K562 (cell line): ENCODE data around the gene ACTR3. TPM values are rescaled to one million over a fixed set of nuclear protein-coding genes. Genes with fewer than 3 reads are reported as not detected.

ENCODE experiments used
- ATAC-seq: fragments of 200-7000 bp; cut with Tn5 transposase; 3 replicates; pipeline ENCODE4 v1.9.1; 2020; ENCODE audit warnings: moderate library complexity
- BruUV-seq: library from RNA; stranded (reverse); fragments of 400-500 nt; replicated peaks from 2 replicates; lab custom pipeline; 2021; lab: Mats Ljungman, UMichigan
- CTCF ChIA-PET: fragments of 300-600 bp; formaldehyde crosslinking; extraction: SDS; loops from one replicate; lab custom pipeline; 2021; ENCODE audit warnings: low intra/inter-chr PET ratio; lab: Yijun Ruan, JAX
- POLR2A ChIA-PET: fragments of 300-600, 350-650 bp; sonication (Branson Sonifier 250); formaldehyde crosslinking; extraction: SDS; loops from one replicate; lab custom pipeline; 2021; ENCODE audit warnings: antibody characterized with exemption, inconsistent platforms; lab: Yijun Ruan, JAX
- DNase-seq, 4 experiments: peaks; one replicate each; pipeline versions ENCODE4 v3.0.0 to v3.0.0-alpha.2; 2011 to 2018; ENCODE audit warnings: low spot score in 3 of 4, mixed read lengths in 3 of 4; ENCODE audit errors: extremely low read depth in 1 of 4
- FAIRE-seq: peaks from 2 replicates; lab custom pipeline; 2011; peaks lifted over from hg19 to GRCh38; lab: Jason Lieb, UNC
- H2AFZ ChIP-seq: 2 replicates; pipeline ENCODE4 v1.6.0; 2011; ENCODE audit warnings: low read depth, low read length, control low read depth, inconsistent platforms
- H3K27ac ChIP-seq: fragments of 200-600 bp; 3 replicates; pipeline ENCODE4 v1.8.0; 2011; ENCODE audit warnings: low read depth, mild to moderate bottlenecking, control low read depth, inconsistent platforms, low read length, moderate library complexity, mixed read lengths; ENCODE audit errors: extremely low read depth
- H3K27me3 ChIP-seq, 2 experiments: fragments of 300-600 bp in 1 of 2; 2 replicates in 1 of 2; 3 replicates in 1 of 2; pipeline versions ENCODE4 v1.6.0 to v1.8.0; 2011; ENCODE audit warnings: inconsistent platforms in 2 of 2, low read length in 2 of 2, mild to moderate bottlenecking in 1 of 2, mixed read lengths in 1 of 2, moderate library complexity in 1 of 2; ENCODE audit not compliant: control insufficient read depth in 2 of 2, insufficient read depth in 2 of 2
- H3K36me3 ChIP-seq: fragments of 300-600 bp; 3 replicates; pipeline ENCODE4 v1.8.0; 2011; ENCODE audit warnings: mild to moderate bottlenecking, low read length, inconsistent platforms; ENCODE audit not compliant: control insufficient read depth, insufficient read depth
- H3K4me1 ChIP-seq, 2 experiments: fragments of 200-600 bp in 1 of 2; replicated peaks in 1 of 2; 2 replicates in 1 of 2; 3 replicates in 1 of 2; pipeline versions ENCODE4 v1.5.1 to v1.8.0; 2011; ENCODE audit warnings: inconsistent platforms in 2 of 2, low read length in 2 of 2, mild to moderate bottlenecking in 1 of 2, mixed read lengths in 1 of 2, moderate library complexity in 1 of 2; ENCODE audit not compliant: control insufficient read depth in 2 of 2, insufficient read depth in 2 of 2
- H3K4me2 ChIP-seq: 2 replicates; pipeline ENCODE4 v1.6.1; 2011; ENCODE audit warnings: low read length, control low read depth, inconsistent platforms, mixed read lengths; ENCODE audit not compliant: insufficient read depth
- H3K4me3 ChIP-seq: fragments of 200-600 bp; sonication (generic), shearing (Covaris generic); 2 replicates; pipeline ENCODE4 v1.5.1; 2016; ENCODE audit warnings: control low read depth, inconsistent platforms
- H3K79me2 ChIP-seq: fragments of 200-600 bp; 3 replicates; pipeline ENCODE4 v1.8.0; 2011; ENCODE audit warnings: low read length, inconsistent platforms; ENCODE audit not compliant: control insufficient read depth, insufficient read depth
- H3K9ac ChIP-seq, 2 experiments: 2 replicates each; pipeline versions ENCODE4 v1.6.0 to v1.6.1; 2011; ENCODE audit warnings: low read depth in 2 of 2, low read length in 2 of 2, control low read depth in 1 of 2, inconsistent platforms in 1 of 2, mild to moderate bottlenecking in 1 of 2, mixed read lengths in 1 of 2; ENCODE audit not compliant: insufficient read depth in 1 of 2
- H3K9me1 ChIP-seq: one replicate; pipeline ENCODE4 v1.6.0; 2011; ENCODE audit warnings: inconsistent platforms, mild to moderate bottlenecking, low read length, moderate library complexity; ENCODE audit not compliant: control insufficient read depth, insufficient read depth
- H3K9me3 ChIP-seq: replicated peaks from 2 replicates; pipeline ENCODE4 v1.5.1; 2011; ENCODE audit warnings: low read depth, low read length, inconsistent platforms; ENCODE audit not compliant: control insufficient read depth, insufficient read depth
- H4K20me1 ChIP-seq: replicated peaks from 2 replicates; pipeline ENCODE4 v1.6.1; 2011; ENCODE audit warnings: low read length, inconsistent platforms, mixed read lengths; ENCODE audit not compliant: control insufficient read depth, insufficient read depth
- C11orf30 ChIP-seq: fragments of 450-650 bp; IDR thresholded peaks from 2 replicates; pipeline ENCODE4 v1.6.1; 2016; ENCODE audit warnings: low read depth, mild to moderate bottlenecking
- HNRNPH1 ChIP-seq: fragments of 200-400 bp; formaldehyde crosslinking; optimal IDR thresholded peaks from 2 replicates; pipeline ENCODE3; 2017; ENCODE audit warnings: low read depth, mild to moderate bottlenecking, low read length, moderate library complexity
- MAFG ChIP-seq: fragments of 450-650 bp; conservative IDR thresholded peaks from 2 replicates; pipeline ENCODE4 v1.6.1; 2016; ENCODE audit warnings: missing genetic modification characterization, missing compliant biosample characterization
- RBM17 ChIP-seq: fragments of 200-400 bp; formaldehyde crosslinking; IDR thresholded peaks from 2 replicates; pipeline ENCODE4 v1.6.1; 2017; ENCODE audit warnings: low read depth, mild to moderate bottlenecking, low read length, borderline replicate concordance
- TOE1 ChIP-seq, 2 experiments: fragments of 450-650 bp in 1 of 2; sonication (generic) in 1 of 2; formaldehyde crosslinking in 1 of 2; IDR thresholded peaks; 2 replicates each; pipeline versions ENCODE4 v1.7.1 to v1.8.0; 2016 to 2022; ENCODE audit warnings: borderline replicate concordance in 2 of 2, mild to moderate bottlenecking in 2 of 2, antibody characterized with exemption in 1 of 2, inconsistent platforms in 1 of 2, low read depth in 1 of 2, missing genetic modification reagents in 1 of 2, moderate library complexity in 1 of 2
- ZNF316 ChIP-seq: fragments of 450-650 bp; IDR thresholded peaks from 2 replicates; pipeline ENCODE4 v1.6.1; 2016
- ZNF76 ChIP-seq: fragments of 250-450 bp; sonication (Bioruptor Pico); IDR thresholded peaks from 2 replicates; pipeline ENCODE4 v1.4.0; 2020; ENCODE audit warnings: mild to moderate bottlenecking, moderate library complexity, borderline replicate concordance
- WGBS: fragments of 100-300 bp; shearing (Covaris generic); methylation state at CpG from one replicate; pipeline ENCODE4 v1.1.6; 2016; ENCODE audit warnings: low coverage, mixed read lengths; ENCODE audit not compliant: insufficient coverage; ENCODE audit errors: missing lambda C conversion rate; 5-methylcytosine and 5-hydroxymethylcytosine counted together
- in situ Hi-C: fragments of 300-500 bp; cut with MboI; formaldehyde crosslinking; loops from 4 replicates; pipeline ENCODE4 v1.15.0; 2018; ENCODE audit warnings: inconsistent platforms, mixed read lengths
- intact Hi-C: fragments of 100-400 bp; cut with micrococcal nuclease; formaldehyde crosslinking; loops from 2 replicates; pipeline ENCODE4 v1.14.2; 2022
- polyA plus RNA-seq, 8 experiments: library from polyadenylated mRNA; depleted of rRNA in 4 of 8; stranded (reverse) in 5 of 8; unstranded in 3 of 8; fragments of >200 nt; fragmentation: Nextera tagmentation in 2 of 8; fragmentation: Illumina TruSeq in 1 of 8; extraction: Ambion mirVana in 2 of 8; extraction: Trizol in 1 of 8; gene quantifications; 2 replicates each; pipeline versions ENCODE4 v1.2.1 to v1.2.3, GENCODE V29; 2011 to 2014; ENCODE audit warnings: inconsistent platforms in 1 of 8, missing spikeins in 1 of 8
- total RNA-seq, 7 experiments: library from RNA; depleted of rRNA in 6 of 7; stranded (reverse); fragments of >200 nt in 6 of 7; fragmentation: Illumina TruSeq in 2 of 7; extraction: Trizol in 2 of 7; gene quantifications; 2 replicates each; pipeline versions ENCODE4 v1.2.1 to v1.2.3, GENCODE V29; 2011 to 2021; ENCODE audit warnings: low replicate concordance in 1 of 7
- TF ChIP-seq, protein P1 (sequence below): sonication (generic); formaldehyde crosslinking; IDR thresholded peaks from 2 replicates; pipeline ENCODE4 v1.8.0; 2022; ENCODE audit warnings: missing genetic modification reagents, mild to moderate bottlenecking, moderate library complexity, borderline replicate concordance
- TF ChIP-seq, protein P2 (sequence below): fragments of 250-450 bp; sonication (Bioruptor Pico); IDR thresholded peaks from 2 replicates; pipeline ENCODE4 v1.8.0; 2021; ENCODE audit warnings: moderate library complexity, mild to moderate bottlenecking, inconsistent platforms
- TF ChIP-seq, protein P3 (sequence below), 2 experiments: fragments of 450-650 bp; IDR thresholded peaks; 2 replicates each; pipeline ENCODE4 v1.6.1; 2016; ENCODE audit warnings: mild to moderate bottlenecking in 2 of 2, borderline replicate concordance in 1 of 2, low read depth in 1 of 2, moderate library complexity in 1 of 2
- TF ChIP-seq, protein P4 (sequence below): sonication (generic); formaldehyde crosslinking; IDR thresholded peaks from 2 replicates; pipeline ENCODE4 v1.8.1; 2022; ENCODE audit warnings: missing genetic modification reagents

Gene ACTR3
- total and polyA plus RNA-seq, 9 of the 15 experiments (the other 6 are each of a cell fraction or from before 2014, with no cell fraction given): 49.0 to 354 (median 249) TPM

DNA sequence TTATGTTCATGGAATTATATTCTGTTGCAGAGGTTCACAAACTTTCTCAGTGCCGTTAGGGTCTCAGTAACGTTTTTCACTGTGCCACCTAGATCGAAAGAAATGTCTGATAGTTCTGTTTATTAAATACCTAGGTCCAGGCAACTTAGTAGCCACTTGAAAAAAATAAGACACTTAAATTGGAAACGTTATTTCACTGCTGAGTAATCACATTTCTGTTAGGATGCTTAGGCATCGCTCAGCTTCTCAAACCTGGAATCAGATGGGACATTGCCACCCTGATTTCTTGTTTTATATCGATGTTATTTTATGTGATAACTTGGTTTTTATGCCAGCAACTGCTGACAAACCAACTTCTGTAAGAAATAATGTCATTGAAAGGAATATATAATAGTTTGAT lies 36.0 kb downstream of the ACTR3 start:
- DNase-seq (no peak), FAIRE-seq (peak; percentile 19), ATAC-seq (no peak)
- Histone ChIP-seq H3K9me1 (no peaks in the 10 kb centered on the region), H4K20me1 (0 out of 2 replicates have a peak, but pooled peaks cover 3% of the 10 kb centered on the region), H3K9me3 (no peaks in the 10 kb centered on the region), H3K36me3 (peaks cover 76% of the 10 kb centered on the region), H3K4me3 (no peak overlapping the region), H3K27ac (no peak overlapping the region), H3K4me1 (no peaks in the 10 kb centered on the region), H3K79me2 (peaks cover 37% of the 10 kb centered on the region), H3K4me2 (no peak overlapping the region), H3K27me3 (no peaks in the 10 kb centered on the region), H2AFZ (no peak overlapping the region), H3K9ac (no peak overlapping the region)
- in situ Hi-C loops: no loop called here
- ChIA-PET POLR2A (no interaction called here), CTCF (no interaction called here)
- intact Hi-C loops: no loop called here
- 89% methylated on average over 6 of the region's 6 CpGs for WGBS
- BruUV-seq: no TSS peak
- TF ChIP-seq ZNF316 (peak; percentile 56), TOE1 (IDR thresholded peaks at IDR 0.05; ENCODE audit: borderline replicate concordance) (no peak), TOE1 (CRISPR knock-in tag; IDR thresholded peaks at IDR 0.05; ENCODE audit: borderline replicate concordance, low read depth) (no peak), ZNF76 (CRISPR knock-in tag) (no peak), MAFG (0 out of 2 replicates have a peak, but pooled peaks have one; percentile 24), HNRNPH1 (no peak), C11orf30 (peak; percentile 43; the same call in 1 of the 2 replicates), RBM17 (no peak)
- TF ChIP-seq, protein P1, sequence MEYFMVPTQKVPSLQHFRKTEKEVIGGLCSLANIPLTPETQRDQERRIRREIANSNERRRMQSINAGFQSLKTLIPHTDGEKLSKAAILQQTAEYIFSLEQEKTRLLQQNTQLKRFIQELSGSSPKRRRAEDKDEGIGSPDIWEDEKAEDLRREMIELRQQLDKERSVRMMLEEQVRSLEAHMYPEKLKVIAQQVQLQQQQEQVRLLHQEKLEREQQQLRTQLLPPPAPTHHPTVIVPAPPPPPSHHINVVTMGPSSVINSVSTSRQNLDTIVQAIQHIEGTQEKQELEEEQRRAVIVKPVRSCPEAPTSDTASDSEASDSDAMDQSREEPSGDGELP (CRISPR knock-in tag): no peak
- TF ChIP-seq, protein P2, sequence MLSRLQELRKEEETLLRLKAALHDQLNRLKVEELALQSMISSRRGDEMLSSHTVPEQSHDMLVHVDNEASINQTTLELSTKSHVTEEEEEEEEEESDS (CRISPR knock-in tag): no peak
- TF ChIP-seq, protein P3, sequence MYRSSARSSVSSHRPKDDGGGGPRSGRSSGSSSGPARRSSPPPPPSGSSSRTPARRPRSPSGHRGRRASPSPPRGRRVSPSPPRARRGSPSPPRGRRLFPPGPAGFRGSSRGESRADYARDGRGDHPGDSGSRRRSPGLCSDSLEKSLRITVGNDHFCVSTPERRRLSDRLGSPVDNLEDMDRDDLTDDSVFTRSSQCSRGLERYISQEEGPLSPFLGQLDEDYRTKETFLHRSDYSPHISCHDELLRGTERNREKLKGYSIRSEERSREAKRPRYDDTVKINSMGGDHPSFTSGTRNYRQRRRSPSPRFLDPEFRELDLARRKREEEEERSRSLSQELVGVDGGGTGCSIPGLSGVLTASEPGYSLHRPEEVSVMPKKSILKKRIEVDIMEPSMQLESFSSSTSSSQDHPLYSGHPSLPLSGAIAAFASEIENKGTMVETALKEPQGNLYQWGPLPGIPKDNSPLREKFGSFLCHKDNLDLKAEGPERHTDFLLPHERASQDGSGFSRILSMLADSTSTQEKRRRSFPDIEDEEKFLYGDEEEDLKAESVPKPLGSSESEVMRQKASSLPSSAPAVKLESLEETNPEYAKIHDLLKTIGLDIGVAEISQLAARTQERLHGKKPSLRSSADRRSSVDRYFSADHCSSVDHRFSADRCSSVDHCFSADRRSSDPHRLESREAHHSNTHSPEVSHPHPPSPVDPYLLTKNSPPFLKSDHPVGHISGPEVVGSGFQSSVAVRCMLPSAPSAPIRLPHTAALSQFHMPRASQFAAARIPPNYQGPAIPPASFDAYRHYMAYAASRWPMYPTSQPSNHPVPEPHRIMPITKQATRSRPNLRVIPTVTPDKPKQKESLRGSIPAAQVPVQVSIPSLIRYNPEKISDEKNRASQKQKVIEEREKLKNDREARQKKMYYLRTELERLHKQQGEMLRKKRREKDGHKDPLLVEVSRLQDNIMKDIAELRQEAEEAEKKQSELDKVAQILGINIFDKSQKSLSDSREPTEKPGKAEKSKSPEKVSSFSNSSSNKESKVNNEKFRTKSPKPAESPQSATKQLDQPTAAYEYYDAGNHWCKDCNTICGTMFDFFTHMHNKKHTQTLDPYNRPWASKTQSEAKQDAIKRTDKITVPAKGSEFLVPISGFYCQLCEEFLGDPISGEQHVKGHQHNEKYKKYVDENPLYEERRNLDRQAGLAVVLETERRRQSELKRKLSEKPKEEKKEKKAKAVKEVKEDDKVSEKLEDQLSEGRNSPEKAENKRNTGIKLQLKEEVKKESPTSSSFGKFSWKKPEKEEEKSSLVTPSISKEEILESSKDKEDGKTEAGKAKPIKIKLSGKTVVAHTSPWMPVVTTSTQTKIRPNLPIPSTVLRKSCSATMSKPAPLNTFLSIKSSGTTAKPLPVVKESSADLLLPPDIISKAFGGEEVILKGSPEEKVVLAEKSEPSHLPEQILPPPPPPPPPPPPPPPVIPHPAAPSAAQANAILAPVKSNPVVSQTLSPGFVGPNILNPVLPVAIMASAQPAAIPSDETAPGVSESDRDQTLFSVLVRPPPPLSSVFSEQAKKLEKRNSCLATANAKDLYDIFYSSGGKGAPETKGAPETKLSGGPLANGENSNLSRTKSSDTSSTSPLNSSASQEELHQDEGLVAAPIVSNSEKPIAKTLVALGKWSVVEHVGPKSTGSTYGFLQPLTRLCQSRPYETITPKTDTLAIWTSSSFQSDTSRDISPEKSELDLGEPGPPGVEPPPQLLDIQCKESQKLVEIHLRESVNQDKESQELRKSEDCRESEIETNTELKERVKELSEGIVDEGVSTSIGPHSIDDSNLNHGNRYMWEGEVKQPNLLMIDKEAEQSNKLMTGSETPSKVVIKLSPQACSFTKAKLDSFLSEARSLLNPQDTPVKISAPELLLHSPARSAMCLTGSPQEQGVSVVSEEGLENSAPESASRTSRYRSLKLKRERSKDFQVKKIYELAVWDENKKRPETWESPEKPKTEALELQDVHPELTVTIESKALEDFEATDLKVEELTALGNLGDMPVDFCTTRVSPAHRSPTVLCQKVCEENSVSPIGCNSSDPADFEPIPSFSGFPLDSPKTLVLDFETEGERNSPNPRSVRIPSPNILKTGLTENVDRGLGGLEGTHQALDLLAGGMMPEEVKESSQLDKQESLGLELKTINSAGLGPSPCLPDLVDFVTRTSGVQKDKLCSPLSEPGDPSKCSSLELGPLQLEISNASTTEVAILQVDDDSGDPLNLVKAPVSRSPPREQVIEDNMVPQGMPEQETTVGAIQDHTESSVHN (IDR thresholded peaks at IDR 0.05; ENCODE audit: borderline replicate concordance in 1 of 2, low read depth in 1 of 2): no peak
- TF ChIP-seq, protein P4, sequence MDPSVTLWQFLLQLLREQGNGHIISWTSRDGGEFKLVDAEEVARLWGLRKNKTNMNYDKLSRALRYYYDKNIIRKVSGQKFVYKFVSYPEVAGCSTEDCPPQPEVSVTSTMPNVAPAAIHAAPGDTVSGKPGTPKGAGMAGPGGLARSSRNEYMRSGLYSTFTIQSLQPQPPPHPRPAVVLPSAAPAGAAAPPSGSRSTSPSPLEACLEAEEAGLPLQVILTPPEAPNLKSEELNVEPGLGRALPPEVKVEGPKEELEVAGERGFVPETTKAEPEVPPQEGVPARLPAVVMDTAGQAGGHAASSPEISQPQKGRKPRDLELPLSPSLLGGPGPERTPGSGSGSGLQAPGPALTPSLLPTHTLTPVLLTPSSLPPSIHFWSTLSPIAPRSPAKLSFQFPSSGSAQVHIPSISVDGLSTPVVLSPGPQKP: no peak
